ENCODE measurements around the gene TSPAN4. TPM values are rescaled to one million over a fixed set of nuclear protein-coding genes. Genes with fewer than 3 reads are reported as not detected.

Gene TSPAN4
- total RNA-seq, 2 experiments from 2014 or later, result 1.6 to 2.0 TPM

- POLR2A ChIA-PET, result interaction anchor here (0.8 to 0.9 kb wide), 2 partner anchors 8 to 100 kb away, joined by 3 read pairs; no protein-coding TSS in a partner anchor
- ATAC-seq (ENCODE audit: poor library complexity), result no peak
- CTCF ChIA-PET, result no interaction called here
- peaks cover 0 to 27% of the 10 kb centered on the region in 2 experiments for H3K9me3 ChIP-seq (ENCODE audit: control insufficient read depth in 1 of 2, insufficient read depth in 1 of 2, low read length in 2 of 2)
- TF ChIP-seq CTCF (IDR thresholded peaks at IDR 0.05), result no peak
- intact Hi-C loops (cut with DNase I, micrococcal nuclease), result no loop called here
- peaks cover 59% of the 10 kb centered on the region for H3K4me1 ChIP-seq (ENCODE audit: insufficient read depth, low read length)
- Mint-ChIP-seq H3K36me3 (ENCODE audit: low read depth) (peaks cover 34% of the 10 kb centered on the region), H3K4me3 (peak overlapping the region; percentile 25), H3K27me3 (peaks cover 30% of the 10 kb centered on the region), H3K4me1 (ENCODE audit: low read depth) (peaks cover 31% of the 10 kb centered on the region), H3K9me3 (no peaks in the 10 kb centered on the region), H3K27ac (peak overlapping the region; percentile 27)
- DNase-seq, result no peak
- no peak overlapping the region for H3K27ac ChIP-seq (ENCODE audit: low read depth in 1 of 2, low read length in 2 of 2)
- H3K27me3 ChIP-seq (ENCODE audit: control insufficient read depth in 1 of 2, insufficient read depth in 2 of 2, low read length in 2 of 2), result peaks cover 27 to 32% of the 10 kb centered on the region in 2 experiments
- H3K36me3 ChIP-seq (ENCODE audit: insufficient read depth, low read length), result peaks cover 34% of the 10 kb centered on the region
- no peak overlapping the region for H3K4me3 ChIP-seq (ENCODE audit: low read length)
Measured at GRCh38 chr11:824942-825341, 17.7 kb upstream of the TSPAN4 start.

- no peak overlapping the region for H3K4me3 ChIP-seq (ENCODE audit: low read length)
- no peak for ATAC-seq (ENCODE audit: poor library complexity)
- POLR2A ChIA-PET, result interaction anchor here (0.8 to 10.0 kb wide), 3 partner anchors 9 to 100 kb away, joined by 3 to 71 read pairs (median 3); partner anchors contain the start of genes POLR2L and TSPAN4
- Mint-ChIP-seq H3K4me3 (peak overlapping the region; percentile 25), H3K27me3 (peaks cover 36% of the 10 kb centered on the region), H3K27ac (peak overlapping the region; percentile 27), H3K9me3 (no peaks in the 10 kb centered on the region), H3K36me3 (ENCODE audit: low read depth) (peaks cover 32% of the 10 kb centered on the region), H3K4me1 (ENCODE audit: low read depth) (peaks cover 28% of the 10 kb centered on the region)
- intact Hi-C loops (cut with DNase I, micrococcal nuclease), result no loop called here
- H3K27me3 ChIP-seq (ENCODE audit: control insufficient read depth in 1 of 2, insufficient read depth in 2 of 2, low read length in 2 of 2), result peaks cover 33 to 38% of the 10 kb centered on the region in 2 experiments
- H3K36me3 ChIP-seq (ENCODE audit: insufficient read depth, low read length), result peaks cover 34% of the 10 kb centered on the region
- peaks cover 60% of the 10 kb centered on the region for H3K4me1 ChIP-seq (ENCODE audit: insufficient read depth, low read length)
- DNase-seq, result no peak
- peaks cover 0 to 32% of the 10 kb centered on the region in 2 experiments for H3K9me3 ChIP-seq (ENCODE audit: control insufficient read depth in 1 of 2, insufficient read depth in 1 of 2, low read length in 2 of 2)
- CTCF ChIA-PET, result no interaction called here
- no peak for TF ChIP-seq CTCF (IDR thresholded peaks at IDR 0.05)
- H3K27ac ChIP-seq (ENCODE audit: low read depth in 1 of 2, low read length in 2 of 2), result no peak overlapping the region
Measured at GRCh38 chr11:825366-826226, 17.1 kb upstream of the TSPAN4 start.

GRCh38 chr11:826227-826621 lies 16.4 kb upstream of the TSPAN4 start:
- POLR2A ChIA-PET, result interaction anchor here (10.0 kb wide), 1 partner anchor 16 kb away, joined by 71 read pairs; the partner anchor contains the start of genes POLR2L and TSPAN4
- H3K4me3 Mint-ChIP-seq, result peak overlapping the region; percentile 73

More at GRCh38 chr11:826227-826621, 16.4 kb upstream of the TSPAN4 start:
- no peak overlapping the region for H3K27ac Mint-ChIP-seq
- no peak for ATAC-seq (ENCODE audit: poor library complexity)
- CTCF ChIA-PET, result no interaction called here
- no peaks in the 10 kb centered on the region for H3K9me3 Mint-ChIP-seq
- H3K27me3 Mint-ChIP-seq, result peaks cover 36% of the 10 kb centered on the region
- Histone ChIP-seq H3K4me3 (ENCODE audit: low read length) (no peak overlapping the region), H3K4me1 (ENCODE audit: insufficient read depth, low read length) (peaks cover 60% of the 10 kb centered on the region), H3K27ac (ENCODE audit: low read depth in 1 of 2, low read length in 2 of 2) (no peak overlapping the region), H3K9me3 (ENCODE audit: control insufficient read depth in 1 of 2, insufficient read depth in 1 of 2, low read length in 2 of 2) (peaks cover 0 to 33% of the 10 kb centered on the region in 2 experiments), H3K36me3 (ENCODE audit: insufficient read depth, low read length) (peaks cover 31% of the 10 kb centered on the region), H3K27me3 (ENCODE audit: control insufficient read depth in 1 of 2, insufficient read depth in 2 of 2, low read length in 2 of 2) (peaks cover 40 to 44% of the 10 kb centered on the region in 2 experiments)
- peaks cover 22% of the 10 kb centered on the region for H3K4me1 Mint-ChIP-seq (ENCODE audit: low read depth)
- intact Hi-C loops (cut with DNase I, micrococcal nuclease), result no loop called here
- H3K36me3 Mint-ChIP-seq (ENCODE audit: low read depth), result peaks cover 28% of the 10 kb centered on the region
- TF ChIP-seq CTCF (IDR thresholded peaks at IDR 0.05), result no peak
- no peak for DNase-seq

Measured in CD4-positive, alpha-beta T cell (primary cell).